DOHH2 (cell line): ENCODE measurements around the gene TNFRSF19.

Experiments
- H3F3A ChIP-seq: fragments of 200-600 bp; sonication (generic), shearing (Covaris generic); 2 replicates; pipeline ENCODE4 v1.6.0; 2016; ENCODE audit warnings: antibody characterized with exemption, mild to moderate bottlenecking; ENCODE audit not compliant: control insufficient read depth, insufficient read depth
- H3K27ac ChIP-seq: fragments of 200-600 bp; sonication (generic); 2 replicates; pipeline ENCODE4 v1.5.1; 2014; ENCODE audit warnings: low read depth, mild to moderate bottlenecking, low read length, moderate library complexity
- H3K27me3 ChIP-seq: fragments of 200-600 bp; sonication (generic); 2 replicates; pipeline ENCODE4 v1.6.1; 2014; ENCODE audit warnings: mild to moderate bottlenecking, low read length, mixed read lengths; ENCODE audit not compliant: control insufficient read depth
- H3K36me3 ChIP-seq: fragments of 200-600 bp; sonication (generic); 2 replicates; pipeline ENCODE4 v1.6.1; 2014; ENCODE audit warnings: mild to moderate bottlenecking, low read length, moderate library complexity, mixed read lengths; ENCODE audit not compliant: control insufficient read depth
- H3K4me1 ChIP-seq: fragments of 200-600 bp; sonication (generic); 2 replicates; pipeline ENCODE4 v1.6.1; 2014; ENCODE audit warnings: mild to moderate bottlenecking, low read length, mixed read lengths; ENCODE audit not compliant: control insufficient read depth
- H3K4me2 ChIP-seq: fragments of 200-600 bp; sonication (generic); 2 replicates; pipeline ENCODE4 v1.6.0; 2014; ENCODE audit warnings: mild to moderate bottlenecking, low read length, moderate library complexity
- H3K4me3 ChIP-seq: fragments of 200-600 bp; sonication (generic); 2 replicates; pipeline ENCODE4 v1.5.1; 2014; ENCODE audit warnings: mild to moderate bottlenecking, low read length, mixed read lengths
- H3K79me2 ChIP-seq: fragments of 200-600 bp; sonication (generic); 2 replicates; pipeline ENCODE4 v1.6.1; 2014; ENCODE audit warnings: mild to moderate bottlenecking, low read length, mixed read lengths; ENCODE audit not compliant: control insufficient read depth
- H3K9me2 ChIP-seq: fragments of 200-600 bp; sonication (generic); replicated peaks from 2 replicates; pipeline ENCODE4 v1.6.1; 2014; ENCODE audit warnings: mild to moderate bottlenecking, low read length, mixed read lengths; ENCODE audit not compliant: control insufficient read depth
- H3K9me3 ChIP-seq: fragments of 200-600 bp; sonication (generic); 2 replicates; pipeline ENCODE4 v1.6.1; 2014; ENCODE audit warnings: antibody characterized with exemption, low read length, mixed read lengths; ENCODE audit not compliant: control insufficient read depth, insufficient read depth
- H4K20me1 ChIP-seq: fragments of 200-600 bp; sonication (generic); 2 replicates; pipeline ENCODE4 v1.6.0; 2014; ENCODE audit warnings: low read depth, mild to moderate bottlenecking, antibody characterized with exemption, low read length, moderate library complexity; ENCODE audit not compliant: control insufficient read depth, insufficient read depth
- EZH2phosphoT487 ChIP-seq: fragments of 200-600 bp; sonication (generic); IDR thresholded peaks from 2 replicates; pipeline ENCODE4 v1.6.1; 2017; ENCODE audit warnings: borderline replicate concordance, mild to moderate bottlenecking, antibody characterized with exemption, low read length, moderate library complexity, mixed read lengths
- TF ChIP-seq, protein P1 (sequence below): fragments of 200-600 bp; sonication (generic); IDR thresholded peaks from one replicate; pipeline ENCODE4 v1.5.1; 2014; ENCODE audit warnings: antibody characterized with exemption, mild to moderate bottlenecking, low read depth, low read length; ENCODE audit not compliant: poor library complexity, severe bottlenecking

TNFRSF19 gene

DNA sequence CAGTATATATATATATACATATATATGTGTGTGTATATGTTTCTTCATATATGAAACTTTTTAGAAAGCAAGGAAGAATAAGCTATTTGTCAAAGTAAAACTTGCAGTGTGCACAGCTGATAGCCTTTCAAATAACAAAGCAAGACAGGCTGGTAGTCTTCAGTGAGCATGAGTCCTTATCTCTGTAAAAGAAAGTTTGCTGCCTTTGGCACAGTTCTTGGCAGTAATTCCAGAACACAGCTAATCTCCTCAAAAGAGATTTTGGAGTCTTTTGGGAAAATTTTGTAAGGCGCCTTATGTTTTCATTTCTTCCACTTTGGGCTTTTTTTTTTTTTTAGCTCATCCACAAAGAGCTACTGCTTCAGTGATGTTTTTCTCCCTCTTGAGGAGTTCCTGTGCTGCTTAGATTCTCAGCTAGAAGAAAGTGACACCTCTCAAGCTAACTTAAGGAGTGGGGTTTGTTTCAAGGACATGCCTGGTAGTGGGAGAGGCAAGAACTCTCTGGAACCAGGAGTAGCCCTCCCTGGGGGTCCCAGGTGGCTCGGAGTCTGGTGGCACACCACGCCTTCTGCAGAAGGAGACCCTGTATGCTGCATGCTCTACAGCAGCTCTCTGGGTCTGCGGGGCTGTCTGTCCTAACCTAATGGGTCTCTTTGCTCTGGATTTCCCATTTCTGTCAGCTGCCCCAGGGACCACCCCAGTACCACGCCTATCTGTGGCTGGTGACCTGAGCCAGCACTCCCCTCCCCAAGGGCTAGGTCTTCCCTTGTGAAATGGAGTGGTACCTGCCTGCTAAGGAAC, 58.8 kb downstream of the TNFRSF19 start:
- Histone ChIP-seq H3K27ac (no peak overlapping the region), H3K27me3 (no peaks in the 10 kb centered on the region), H3K4me1 (no peaks in the 10 kb centered on the region), H3K4me3 (no peak overlapping the region), H3K9me3 (no peaks in the 10 kb centered on the region), H3K36me3 (no peaks in the 10 kb centered on the region), H3K9me2 (no peaks in the 10 kb centered on the region), H3K79me2 (no peaks in the 10 kb centered on the region), H4K20me1 (no peaks in the 10 kb centered on the region), H3K4me2 (no peak overlapping the region), H3F3A (no peaks in the 10 kb centered on the region)
- TF ChIP-seq EZH2phosphoT487 = no peak
- TF ChIP-seq, protein P1, sequence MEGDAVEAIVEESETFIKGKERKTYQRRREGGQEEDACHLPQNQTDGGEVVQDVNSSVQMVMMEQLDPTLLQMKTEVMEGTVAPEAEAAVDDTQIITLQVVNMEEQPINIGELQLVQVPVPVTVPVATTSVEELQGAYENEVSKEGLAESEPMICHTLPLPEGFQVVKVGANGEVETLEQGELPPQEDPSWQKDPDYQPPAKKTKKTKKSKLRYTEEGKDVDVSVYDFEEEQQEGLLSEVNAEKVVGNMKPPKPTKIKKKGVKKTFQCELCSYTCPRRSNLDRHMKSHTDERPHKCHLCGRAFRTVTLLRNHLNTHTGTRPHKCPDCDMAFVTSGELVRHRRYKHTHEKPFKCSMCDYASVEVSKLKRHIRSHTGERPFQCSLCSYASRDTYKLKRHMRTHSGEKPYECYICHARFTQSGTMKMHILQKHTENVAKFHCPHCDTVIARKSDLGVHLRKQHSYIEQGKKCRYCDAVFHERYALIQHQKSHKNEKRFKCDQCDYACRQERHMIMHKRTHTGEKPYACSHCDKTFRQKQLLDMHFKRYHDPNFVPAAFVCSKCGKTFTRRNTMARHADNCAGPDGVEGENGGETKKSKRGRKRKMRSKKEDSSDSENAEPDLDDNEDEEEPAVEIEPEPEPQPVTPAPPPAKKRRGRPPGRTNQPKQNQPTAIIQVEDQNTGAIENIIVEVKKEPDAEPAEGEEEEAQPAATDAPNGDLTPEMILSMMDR = no peak

DNA sequence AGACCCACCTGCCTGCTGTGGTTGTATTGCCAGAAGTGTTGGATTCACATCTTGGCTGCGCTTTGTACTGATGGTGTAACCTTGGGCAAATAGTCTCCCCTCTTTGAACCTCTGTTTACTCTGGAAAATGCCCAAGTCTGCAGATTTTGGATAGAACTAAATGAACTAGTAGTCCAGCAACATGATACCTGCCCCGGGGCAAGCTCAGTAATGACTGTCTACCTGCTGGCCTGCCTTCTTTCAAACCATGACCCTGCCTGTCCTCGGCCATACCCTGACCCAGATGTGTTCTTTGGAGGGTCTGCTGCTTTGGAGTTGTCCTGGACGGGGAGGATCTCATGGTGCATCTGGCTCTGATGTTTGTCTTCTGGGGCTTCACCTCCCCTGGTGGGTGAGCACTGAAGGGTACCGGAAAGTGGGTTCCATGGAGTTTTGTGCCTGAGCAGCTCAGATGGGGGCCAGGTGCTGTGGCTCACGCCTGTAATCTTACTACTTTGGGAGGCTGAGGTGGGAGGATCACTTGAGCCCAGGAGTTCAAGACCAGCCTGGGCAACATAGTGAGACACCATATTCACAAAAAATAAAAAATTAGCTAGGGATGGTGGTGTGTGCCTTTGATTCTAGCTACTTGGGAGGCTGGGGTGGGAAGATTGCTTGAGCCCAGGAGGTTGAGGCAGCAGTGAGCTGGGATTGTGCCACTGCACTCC, 59.5 kb downstream of the TNFRSF19 start:
- H3K4me1 ChIP-seq = no peaks in the 10 kb centered on the region
- no peaks in the 10 kb centered on the region for H3K79me2 ChIP-seq
- H3K9me2 ChIP-seq = no peaks in the 10 kb centered on the region
- H4K20me1 ChIP-seq = no peaks in the 10 kb centered on the region
- H3F3A ChIP-seq = no peaks in the 10 kb centered on the region
- H3K4me2 ChIP-seq = no peak overlapping the region
- TF ChIP-seq, protein P1 = no peak
- TF ChIP-seq EZH2phosphoT487 = no peak
- no peaks in the 10 kb centered on the region for H3K27me3 ChIP-seq
- no peaks in the 10 kb centered on the region for H3K36me3 ChIP-seq
- no peak overlapping the region for H3K4me3 ChIP-seq
- no peaks in the 10 kb centered on the region for H3K9me3 ChIP-seq
- H3K27ac ChIP-seq = no peak overlapping the region

DNA sequence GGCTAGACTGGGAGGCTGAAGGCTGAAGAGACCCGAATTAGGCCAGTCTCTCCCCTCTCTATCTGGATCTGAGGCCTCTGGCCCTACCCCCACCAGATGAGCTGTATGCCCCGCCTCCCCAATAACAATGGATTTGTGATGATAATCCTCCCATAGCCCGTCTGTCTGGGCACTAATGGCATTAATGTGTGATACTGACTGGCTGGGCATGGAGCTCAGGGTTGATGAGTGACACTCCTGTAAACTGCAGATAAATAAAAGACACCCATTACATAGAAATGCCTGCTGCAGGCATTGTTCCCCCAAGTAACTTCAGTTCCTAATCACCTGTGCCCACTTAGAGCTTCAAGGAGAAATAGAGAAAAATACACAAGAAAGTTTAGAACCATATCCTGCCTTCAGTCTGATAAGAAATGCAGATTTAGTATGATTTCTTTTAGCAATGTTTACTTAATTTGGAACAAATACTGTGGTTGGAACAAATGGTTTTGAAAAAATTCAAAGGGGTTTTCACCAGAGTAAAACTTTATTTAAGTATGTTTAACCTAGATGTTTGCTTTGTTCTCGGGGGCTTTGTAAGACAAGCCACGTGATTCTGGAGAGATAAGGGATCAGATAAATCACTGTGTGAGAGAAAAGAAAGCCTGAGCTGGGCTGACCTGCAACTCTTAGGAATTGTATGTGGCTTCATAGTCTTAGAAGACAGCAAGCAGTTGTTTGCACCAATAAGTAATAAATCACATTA, 60.3 kb downstream of the TNFRSF19 start:
- H3K27me3 ChIP-seq = no peaks in the 10 kb centered on the region
- no peak overlapping the region for H3K27ac ChIP-seq
- H3K79me2 ChIP-seq = no peaks in the 10 kb centered on the region
- no peaks in the 10 kb centered on the region for H3K9me2 ChIP-seq
- no peak overlapping the region for H3K4me3 ChIP-seq
- TF ChIP-seq, protein P1 = no peak
- TF ChIP-seq EZH2phosphoT487 = no peak
- H4K20me1 ChIP-seq = no peaks in the 10 kb centered on the region
- H3K4me1 ChIP-seq = no peaks in the 10 kb centered on the region
- H3K9me3 ChIP-seq = no peaks in the 10 kb centered on the region
- H3K4me2 ChIP-seq = no peak overlapping the region
- no peaks in the 10 kb centered on the region for H3K36me3 ChIP-seq
- no peaks in the 10 kb centered on the region for H3F3A ChIP-seq
